Omental fat pad (tissue), 4 donors: ENCODE measurements around the gene SFTA2. TPM values are rescaled to one million over a fixed set of nuclear protein-coding genes. Genes with fewer than 3 reads are reported as not detected.
"Not testable (repeated sequence)": the region's sequence is repeated elsewhere in the genome, so short reads cannot be mapped to it uniquely, and the experiment has no call there.

Experiments
- ATAC-seq: fragments of 150-250 bp; one replicate; pipeline ENCODE4 v1.9.1; 2016; ENCODE audit warnings: mild to moderate bottlenecking, moderate library complexity; ENCODE audit not compliant: low FRiP score
- DNase-seq: peaks from one replicate; pipeline ENCODE4 v3.0.0-alpha.2; 2019; ENCODE audit warnings: low spot score
- total RNA-seq, 4 donors: library from RNA; depleted of rRNA; stranded (reverse); fragments of >200 nt; gene quantifications; one replicate each; pipeline ENCODE4 v1.1.0, GENCODE V29; 2016
- TF ChIP-seq, protein P1 (sequence below), 3 donors: fragments of 450-650 bp; IDR thresholded peaks; one replicate each; pipeline ENCODE4 v1.5.1; 2016 to 2017; ENCODE audit warnings: antibody characterized with exemption in 3 of 3, mild to moderate bottlenecking in 3 of 3, moderate library complexity in 2 of 3

SFTA2 gene
- not detected for total RNA-seq

- ATAC-seq: no peak
- DNase-seq: no peak
Measured at GRCh38 chr6:30931969-30932645, at the start of gene SFTA2. TSS of gene SFTA2 (minus strand) at chr6:30932170. CDS start at chr6:30932096, 74 bp downstream.

DNA sequence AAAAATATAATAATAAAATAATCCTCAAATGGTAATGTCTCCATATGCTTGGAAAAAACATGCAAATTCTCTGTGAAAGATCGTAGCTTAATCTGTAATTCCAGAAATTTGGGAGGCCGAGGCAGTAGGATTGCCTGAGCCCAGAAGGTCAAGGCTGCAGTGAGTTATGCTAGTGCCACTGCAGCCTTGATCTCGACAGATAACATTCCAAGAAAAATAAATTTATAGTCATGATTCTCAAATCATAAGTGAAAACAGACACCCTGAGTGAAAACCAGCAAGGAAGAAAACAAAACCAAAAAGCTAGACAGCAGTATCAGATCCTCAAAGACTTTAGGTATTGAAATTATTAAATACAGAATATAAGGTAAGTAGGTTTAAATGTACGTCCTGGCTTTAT is 47.7 kb upstream of the SFTA2 start:
- DNase-seq (no peak), ATAC-seq (no peak)
- TF ChIP-seq, protein P1, sequence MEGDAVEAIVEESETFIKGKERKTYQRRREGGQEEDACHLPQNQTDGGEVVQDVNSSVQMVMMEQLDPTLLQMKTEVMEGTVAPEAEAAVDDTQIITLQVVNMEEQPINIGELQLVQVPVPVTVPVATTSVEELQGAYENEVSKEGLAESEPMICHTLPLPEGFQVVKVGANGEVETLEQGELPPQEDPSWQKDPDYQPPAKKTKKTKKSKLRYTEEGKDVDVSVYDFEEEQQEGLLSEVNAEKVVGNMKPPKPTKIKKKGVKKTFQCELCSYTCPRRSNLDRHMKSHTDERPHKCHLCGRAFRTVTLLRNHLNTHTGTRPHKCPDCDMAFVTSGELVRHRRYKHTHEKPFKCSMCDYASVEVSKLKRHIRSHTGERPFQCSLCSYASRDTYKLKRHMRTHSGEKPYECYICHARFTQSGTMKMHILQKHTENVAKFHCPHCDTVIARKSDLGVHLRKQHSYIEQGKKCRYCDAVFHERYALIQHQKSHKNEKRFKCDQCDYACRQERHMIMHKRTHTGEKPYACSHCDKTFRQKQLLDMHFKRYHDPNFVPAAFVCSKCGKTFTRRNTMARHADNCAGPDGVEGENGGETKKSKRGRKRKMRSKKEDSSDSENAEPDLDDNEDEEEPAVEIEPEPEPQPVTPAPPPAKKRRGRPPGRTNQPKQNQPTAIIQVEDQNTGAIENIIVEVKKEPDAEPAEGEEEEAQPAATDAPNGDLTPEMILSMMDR (IDR thresholded peaks at IDR 0.05): no peak

More at GRCh38 chr6:30931969-30932645, at the start of gene SFTA2:
- TF ChIP-seq, protein P1 (IDR thresholded peaks at IDR 0.05): no peak

GRCh38 chr6:30979141-30979540 is 47.2 kb upstream of the SFTA2 start:
- TF ChIP-seq, protein P1 (IDR thresholded peaks at IDR 0.05): no peak
- DNase-seq: no peak
- ATAC-seq: no peak

DNA sequence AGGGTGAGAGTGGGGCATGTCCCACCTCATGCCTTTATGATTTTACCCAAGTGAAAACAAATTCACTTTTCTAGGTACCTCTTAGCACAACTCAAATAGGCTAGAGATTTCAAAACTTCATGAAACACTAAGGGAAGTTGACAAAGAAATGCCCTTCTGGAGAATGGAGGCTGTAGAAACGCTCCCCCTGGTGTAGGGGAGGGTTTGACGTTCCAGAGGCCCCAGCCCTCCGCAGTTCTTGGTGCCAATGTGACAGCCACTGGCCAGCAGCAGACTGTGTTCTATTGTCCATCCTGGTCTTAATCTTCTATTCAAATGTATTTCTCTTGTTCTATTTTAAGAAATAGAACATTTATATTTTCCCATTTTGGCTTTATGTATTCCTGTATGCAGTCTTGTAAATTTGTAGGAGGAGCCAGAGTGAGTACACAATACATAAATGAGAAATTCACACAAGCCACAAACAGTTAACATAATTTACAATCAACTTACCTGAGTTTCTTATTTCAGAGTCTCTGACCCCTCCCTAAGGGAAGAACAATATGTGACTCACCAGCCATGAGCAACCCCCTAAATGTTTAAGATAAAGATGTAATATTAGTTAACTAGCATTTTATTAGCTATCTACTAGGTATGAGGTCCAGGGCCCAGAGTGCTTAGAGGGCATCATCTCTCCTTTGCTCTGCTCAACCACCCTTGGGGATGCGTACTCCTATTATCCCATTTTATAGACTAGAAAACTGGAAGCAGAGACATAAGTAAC is 42.7 kb upstream of the SFTA2 start:
- DNase-seq: no peak
- TF ChIP-seq, protein P1 (IDR thresholded peaks at IDR 0.05): no peak
- no peak for ATAC-seq

GRCh38 chr6:30972816-30973215 is 40.8 kb upstream of the SFTA2 start:
- TF ChIP-seq, protein P1 (IDR thresholded peaks at IDR 0.05): no peak
- DNase-seq (no peak), ATAC-seq (no peak)

DNA sequence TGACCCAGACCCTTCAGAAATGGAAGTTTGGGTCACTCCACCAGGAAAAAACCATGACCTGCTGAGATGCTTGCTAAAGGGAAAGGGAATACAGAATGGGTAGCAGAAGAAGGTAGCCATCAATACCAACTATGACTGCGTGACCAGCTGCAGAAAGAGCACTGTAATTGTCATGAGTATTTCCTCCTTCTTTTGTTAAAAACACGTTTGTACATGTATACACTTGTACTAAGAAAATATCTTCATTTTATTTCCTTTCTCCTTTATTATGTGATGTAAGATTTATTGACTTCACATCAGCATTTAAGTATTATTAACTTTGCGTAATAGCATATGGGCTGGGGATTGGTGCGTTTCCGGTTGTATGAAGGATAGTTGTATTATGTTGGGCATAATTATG is 39.0 kb upstream of the SFTA2 start:
- DNase-seq (no peak), ATAC-seq (no peak)
- TF ChIP-seq, protein P1 (IDR thresholded peaks at IDR 0.05): no peak

- ATAC-seq, DNase-seq: not testable (repeated sequence)
Measured at GRCh38 chr6:30969171-30969570, 37.2 kb upstream of the SFTA2 start.
